ENCODE data around the gene CA14. TPM values are rescaled to one million over a fixed set of nuclear protein-coding genes. Genes with fewer than 3 reads are reported as not detected.
A peak's percentile ranks its signal among the peaks of the same experiment; 100 is the strongest.

The CA14 gene
- total and polyA plus RNA-seq, 9 of the 15 experiments (the other 6 are each of a cell fraction or from before 2014, with no cell fraction given): 0.13 to 0.57 (median 0.26) TPM; not detected in 1

GRCh38 chr1:150271291-150271959, 13.9 kb downstream of the CA14 start:
- DNase-seq (ENCODE audit: extremely low read depth in 1 of 4, low spot score in 3 of 4) (no peak), ATAC-seq (no peak), FAIRE-seq (no peak)
- in situ Hi-C loops (cut with MboI): no loop called here
- no peak overlapping the region for H3K4me2 ChIP-seq (ENCODE audit: insufficient read depth, low read length)
- TF ChIP-seq ZNF431 (CRISPR knock-in tag; IDR thresholded peaks at IDR 0.05) (no peak), PRDM10 (IDR thresholded peaks at IDR 0.05; ENCODE audit: partially characterized antibody) (peak; percentile 76), FOSL1 (tag; conservative IDR thresholded peaks at IDR 0.05) (0 out of 2 replicates have a peak, but pooled peaks have one; percentile 39), SMARCA5 (IDR thresholded peaks at IDR 0.05) (0 out of 2 replicates have a peak, but pooled peaks have one; percentile 27), NR2C2 (CRISPR knock-in tag; IDR thresholded peaks at IDR 0.05) (no peak), NR2C2 (tag; IDR thresholded peaks at IDR 0.05) (0 out of 2 replicates have a peak, but pooled peaks have one; percentile 26), ZNF232 (CRISPR knock-in tag; IDR thresholded peaks at IDR 0.05) (no peak)
- no peak overlapping the region; the same call in 2 of the 3 replicates for H3K27ac ChIP-seq (ENCODE audit: extremely low read depth, low read depth, low read length)
- no peaks in the 10 kb centered on the region for H3K9me3 ChIP-seq (replicated peaks; ENCODE audit: control insufficient read depth, insufficient read depth, low read depth, low read length)
- no peaks in the 10 kb centered on the region for H4K20me1 ChIP-seq (replicated peaks; ENCODE audit: control insufficient read depth, insufficient read depth, low read length)
- peaks cover 13 to 26% of the 10 kb centered on the region in 2 experiments for H3K4me1 ChIP-seq (replicated peaks in 1 of 2; ENCODE audit: control insufficient read depth in 2 of 2, insufficient read depth in 2 of 2, low read length in 2 of 2)
- H3K27me3 ChIP-seq (ENCODE audit: control insufficient read depth in 2 of 2, insufficient read depth in 2 of 2, low read length in 2 of 2): no peaks in the 10 kb centered on the region
- intact Hi-C loops (cut with micrococcal nuclease): no loop called here
- 0 out of 2 replicates have a peak overlapping the region, but pooled peaks have one; percentile 3 for H2AFZ ChIP-seq (ENCODE audit: low read depth, low read length)
- H3K9me1 ChIP-seq (ENCODE audit: control insufficient read depth, insufficient read depth, low read length): no peaks in the 10 kb centered on the region
- no peak overlapping the region for H3K4me3 ChIP-seq
- H3K9ac ChIP-seq (ENCODE audit: insufficient read depth in 1 of 2, low read depth in 2 of 2, low read length in 2 of 2): no peak overlapping the region
- BruUV-seq (replicated peaks): no TSS peak
- ChIA-PET POLR2A (interaction anchor here (0.5 to 2.1 kb wide), 3 partner anchors 16 to 428 kb away, joined by 3 to 15 read pairs (median 4); no protein-coding TSS in a partner anchor), CTCF (ENCODE audit: low intra/inter-chr PET ratio) (no interaction called here)
- H3K36me3 ChIP-seq (ENCODE audit: control insufficient read depth, insufficient read depth, low read length): peaks cover 12% of the 10 kb centered on the region
- H3K79me2 ChIP-seq (ENCODE audit: control insufficient read depth, insufficient read depth, low read length): peaks cover 21% of the 10 kb centered on the region
- 69% methylated on average over 7 of the region's 7 CpGs for WGBS (ENCODE audit: insufficient coverage, low coverage, missing lambda C conversion rate)

Measured in K562 (cell line).